Lower lobe of right lung (tissue), 2 donors: ENCODE data around the gene ALDOB. TPM values are rescaled to one million over a fixed set of nuclear protein-coding genes. Genes with fewer than 3 reads are reported as not detected.
A peak's percentile ranks its signal among the peaks of the same experiment; 100 is the strongest.

ENCODE experiments used
- ATAC-seq, 2 donors: fragments of 200-7000 bp; cut with Tn5 transposase; one replicate each; pipeline ENCODE4 v1.9.1; 2020 to 2022; ENCODE audit warnings: mild to moderate bottlenecking in 2 of 2, moderate library complexity in 2 of 2
- DNase-seq: peaks from one replicate; pipeline ENCODE4 v3.0.0-alpha.2; 2020
- H3K27ac ChIP-seq: fragments of 200-600 bp; one replicate; pipeline ENCODE4 v1.8.0; 2022
- H3K27me3 ChIP-seq: fragments of 200-600 bp; one replicate; pipeline ENCODE4 v1.8.0; 2022; ENCODE audit warnings: low read depth
- H3K36me3 ChIP-seq: fragments of 200-600 bp; one replicate; pipeline ENCODE4 v1.8.0; 2022; ENCODE audit warnings: mild to moderate bottlenecking
- H3K4me1 ChIP-seq: fragments of 200-600 bp; one replicate; pipeline ENCODE4 v1.8.0; 2022
- H3K4me3 ChIP-seq: fragments of 200-600 bp; one replicate; pipeline ENCODE4 v1.8.0; 2022; ENCODE audit warnings: mild to moderate bottlenecking
- H3K9me3 ChIP-seq: fragments of 200-600 bp; one replicate; pipeline ENCODE4 v1.8.0; 2022
- CTCF ChIP-seq: fragments of 200-600 bp; IDR thresholded peaks from one replicate; pipeline ENCODE4 v1.8.0; 2022; ENCODE audit warnings: antibody characterized with exemption, mild to moderate bottlenecking
- intact Hi-C: fragments of 100-400 bp; cut with DNase I; formaldehyde crosslinking; loops from one replicate; pipeline ENCODE4 v1.11.0; 2022
- total RNA-seq: library from RNA; stranded (reverse); fragmentation: NEBNext Ultra II Directional; extraction: Animal tissue kit (Norgen Biotek cat#: 25700); gene quantifications from one replicate; pipeline ENCODE4 v1.2.1, GENCODE V29; 2021
- donor health status: DM: no; HTN: yes; CAD: no; lungs with severe emphysema.

The ALDOB gene
- total RNA-seq, 1 donor from 2014 or later = 0.38 TPM

- no peak for TF ChIP-seq CTCF
- Histone ChIP-seq H3K4me3 (no peak overlapping the region), H3K27ac (no peak overlapping the region), H3K36me3 (no peaks in the 10 kb centered on the region), H3K4me1 (no peaks in the 10 kb centered on the region), H3K27me3 (no peaks in the 10 kb centered on the region), H3K9me3 (no peaks in the 10 kb centered on the region)
- ATAC-seq (peak; percentile 45 to 71), DNase-seq (no peak)
- intact Hi-C loops = no loop called here
These were observed 576 bp downstream of the ALDOB start for GRCh38 chr9:101434998-101435397.

GRCh38 chr9:101433229-101433628 is 2.3 kb downstream of the ALDOB start:
- DNase-seq (no peak), ATAC-seq (no peak)
- no peak overlapping the region for H3K27ac ChIP-seq
- H3K4me1 ChIP-seq = no peaks in the 10 kb centered on the region
- no peaks in the 10 kb centered on the region for H3K36me3 ChIP-seq
- H3K9me3 ChIP-seq = no peaks in the 10 kb centered on the region
- no peak for TF ChIP-seq CTCF
- H3K27me3 ChIP-seq = no peaks in the 10 kb centered on the region
- intact Hi-C loops = no loop called here
- H3K4me3 ChIP-seq = no peak overlapping the region

- Histone ChIP-seq H3K9me3 (no peaks in the 10 kb centered on the region), H3K4me1 (no peaks in the 10 kb centered on the region), H3K27me3 (no peaks in the 10 kb centered on the region), H3K4me3 (no peak overlapping the region), H3K27ac (no peak overlapping the region), H3K36me3 (no peaks in the 10 kb centered on the region)
- intact Hi-C loops = no loop called here
- DNase-seq (no peak), ATAC-seq (no peak)
- TF ChIP-seq CTCF = no peak
These were observed 2.8 kb downstream of the ALDOB start for GRCh38 chr9:101432740-101433139.

GRCh38 chr9:101432171-101432570 is 3.4 kb downstream of the ALDOB start:
- no peak for ATAC-seq
- TF ChIP-seq CTCF = no peak
- H3K9me3 ChIP-seq = no peaks in the 10 kb centered on the region
- DNase-seq = no peak
- intact Hi-C loops = no loop called here
- H3K27ac ChIP-seq = no peak overlapping the region
- H3K27me3 ChIP-seq = no peaks in the 10 kb centered on the region
- H3K36me3 ChIP-seq = no peaks in the 10 kb centered on the region
- no peaks in the 10 kb centered on the region for H3K4me1 ChIP-seq
- no peak overlapping the region for H3K4me3 ChIP-seq

GRCh38 chr9:101429736-101430135 is 5.8 kb downstream of the ALDOB start:
- no peak for TF ChIP-seq CTCF

GRCh38 chr9:101428909-101429308 is 6.7 kb downstream of the ALDOB start:
- no peak for TF ChIP-seq CTCF
- no peaks in the 10 kb centered on the region for H3K4me1 ChIP-seq
- H3K4me3 ChIP-seq = no peak overlapping the region
- no peak for ATAC-seq
- intact Hi-C loops = no loop called here
- no peaks in the 10 kb centered on the region for H3K36me3 ChIP-seq
- DNase-seq = no peak
- H3K27ac ChIP-seq = no peak overlapping the region
- H3K9me3 ChIP-seq = no peaks in the 10 kb centered on the region
- no peaks in the 10 kb centered on the region for H3K27me3 ChIP-seq

More at GRCh38 chr9:101429736-101430135, 5.8 kb downstream of the ALDOB start:
- no peaks in the 10 kb centered on the region for H3K9me3 ChIP-seq
- H3K27ac ChIP-seq = no peak overlapping the region
- intact Hi-C loops = no loop called here
- no peak for ATAC-seq
- H3K4me1 ChIP-seq = no peaks in the 10 kb centered on the region
- H3K27me3 ChIP-seq = no peaks in the 10 kb centered on the region
- no peak overlapping the region for H3K4me3 ChIP-seq
- DNase-seq = no peak
- no peaks in the 10 kb centered on the region for H3K36me3 ChIP-seq
